Coronary artery (tissue), 2 donors: ENCODE data around the gene ARGFX.

Source experiments
- DNase-seq: peaks from one replicate; pipeline ENCODE4 v3.0.0-alpha.2; 2017; ENCODE audit warnings: low spot score
- H3K27ac ChIP-seq, 2 donors: fragments of 200-600 bp; sonication (generic); one replicate each; pipeline ENCODE4 v1.5.1; 2016 to 2019
- H3K4me3 ChIP-seq: fragments of 200-600 bp; sonication (generic); 2 replicates; pipeline ENCODE4 v1.5.1; 2016; ENCODE audit warnings: mild to moderate bottlenecking, moderate library complexity
- CTCF ChIP-seq: fragments of 200-600 bp; sonication (generic); IDR thresholded peaks from one replicate; pipeline ENCODE4 v1.5.1; 2019; ENCODE audit warnings: antibody characterized with exemption

Gene ARGFX

GRCh38 chr3:121545574-121546455 lies 21.9 kb upstream of the ARGFX start, which contains the start of gene POLQ:
TSS of gene POLQ (minus strand) at chr3:121545988. CDS start at chr3:121545877, 111 bp downstream.
- Histone ChIP-seq H3K4me3 (peak within 1 kb of the TSS; percentile 71), H3K27ac (peak within 1 kb of the TSS; percentile 34 to 79)
- DNase-seq, result peak; percentile 87
- TF ChIP-seq CTCF, result no peak

- no peak for DNase-seq
- TF ChIP-seq CTCF, result no peak
- no peak overlapping the region for H3K27ac ChIP-seq
- no peak overlapping the region for H3K4me3 ChIP-seq
Observed at GRCh38 chr3:121552379-121552778, 15.4 kb upstream of the ARGFX start.

- no peak overlapping the region for H3K4me3 ChIP-seq
- TF ChIP-seq CTCF, result no peak
- no peak for DNase-seq
- no peak overlapping the region for H3K27ac ChIP-seq
Observed at GRCh38 chr3:121552797-121553196, 15.0 kb upstream of the ARGFX start.

GRCh38 chr3:121557426-121557934 lies 10.3 kb upstream of the ARGFX start:
- DNase-seq, result no peak
- H3K27ac ChIP-seq, result no peak overlapping the region
- no peak for TF ChIP-seq CTCF
- no peak overlapping the region for H3K4me3 ChIP-seq

GRCh38 chr3:121562148-121562547 lies 5.6 kb upstream of the ARGFX start:
- no peak for TF ChIP-seq CTCF
- no peak overlapping the region for H3K4me3 ChIP-seq
- H3K27ac ChIP-seq, result no peak overlapping the region
- DNase-seq, result no peak

- no peak overlapping the region for H3K4me3 ChIP-seq
- DNase-seq, result no peak
- no peak overlapping the region for H3K27ac ChIP-seq
- no peak for TF ChIP-seq CTCF
Observed at GRCh38 chr3:121566773-121567172, 976 bp upstream of the ARGFX start.

- no peak for DNase-seq
- Histone ChIP-seq H3K4me3 (no peak overlapping the region), H3K27ac (no peak overlapping the region)
- TF ChIP-seq CTCF, result no peak
Observed at GRCh38 chr3:121574449-121574848, 6.7 kb downstream of the ARGFX start.
